GM12878 (cell line): ENCODE measurements around the gene SORCS2. TPM values are rescaled to one million over a fixed set of nuclear protein-coding genes. Genes with fewer than 3 reads are reported as not detected.

Experiments
- ATAC-seq: fragments of 200-7000 bp; cut with Tn5 transposase; 3 replicates; pipeline ENCODE4 v1.9.1; 2020; ENCODE audit warnings: mild to moderate bottlenecking, moderate library complexity
- BruUV-seq: library from RNA; stranded (reverse); fragments of 400-500 nt; replicated peaks from 2 replicates; lab custom pipeline; 2021; lab: Mats Ljungman, UMichigan
- CTCF ChIA-PET: fragments of 300-600 bp; sonication (Branson Sonifier 250); formaldehyde crosslinking; extraction: SDS; loops from one replicate; lab custom pipeline; 2021; ENCODE audit warnings: inconsistent platforms; lab: Yijun Ruan, JAX
- POLR2A ChIA-PET: fragments of 350-600 bp; formaldehyde crosslinking; extraction: SDS; loops from one replicate; lab custom pipeline; 2021; ENCODE audit warnings: inconsistent platforms; lab: Charles Lee
- RAD21 ChIA-PET: fragments of 300-600 bp; sonication (Branson Sonifier 250); formaldehyde crosslinking; loops from one replicate; lab custom pipeline; 2023; ENCODE audit warnings: antibody characterized with exemption; ENCODE audit not compliant: unreplicated experiment; lab: Charles Lee
- SMC1A ChIA-PET: fragments of 300-600 bp; sonication (Branson Sonifier 250); formaldehyde crosslinking; loops from one replicate; lab custom pipeline; 2023; ENCODE audit not compliant: unreplicated experiment, uncharacterized antibody; lab: Charles Lee
- DNase-seq: peaks from one replicate; pipeline ENCODE4 v3.0.0-alpha.2; 2011; ENCODE audit warnings: low read depth, low spot score
- FAIRE-seq: peaks from 3 replicates; lab custom pipeline; 2011; peaks lifted over from hg19 to GRCh38; lab: Jason Lieb, UNC
- H2AFZ ChIP-seq: 2 replicates; pipeline ENCODE4 v1.6.0; 2011; ENCODE audit warnings: low read depth, low read length, control low read depth; ENCODE audit not compliant: control insufficient read depth
- H3K27ac ChIP-seq: 2 replicates; pipeline ENCODE4 v1.5.1; 2011; ENCODE audit warnings: control low read depth; ENCODE audit not compliant: control insufficient read depth, insufficient read depth
- H3K27me3 ChIP-seq, 2 experiments: replicated peaks in 1 of 2; 2 replicates each; pipeline versions ENCODE4 v1.6.0 to v1.6.1; 2011; ENCODE audit warnings: low read length in 1 of 2; ENCODE audit not compliant: control insufficient read depth in 2 of 2, insufficient read depth in 2 of 2
- H3K36me3 ChIP-seq, 2 experiments: 2 replicates each; pipeline ENCODE4 v1.5.1; 2011; ENCODE audit warnings: low read length in 1 of 2; ENCODE audit not compliant: control insufficient read depth in 2 of 2, insufficient read depth in 2 of 2
- H3K4me1 ChIP-seq: 2 replicates; pipeline ENCODE4 v1.6.1; 2011; ENCODE audit warnings: mild to moderate bottlenecking, low read length, moderate library complexity, mixed read lengths; ENCODE audit not compliant: control insufficient read depth, insufficient read depth
- H3K4me2 ChIP-seq: 2 replicates; pipeline ENCODE4 v1.6.0; 2011; ENCODE audit warnings: control low read depth; ENCODE audit not compliant: control insufficient read depth, insufficient read depth
- H3K4me3 ChIP-seq: fragments of 200-600 bp; sonication (generic); 2 replicates; pipeline ENCODE4 v1.5.1; 2016
- H3K79me2 ChIP-seq: 2 replicates; pipeline ENCODE4 v1.6.0; 2011; ENCODE audit warnings: low read length; ENCODE audit not compliant: control insufficient read depth, insufficient read depth
- H3K9ac ChIP-seq: 2 replicates; pipeline ENCODE4 v1.8.0; 2011; ENCODE audit warnings: low read length, control low read depth, mixed read lengths; ENCODE audit not compliant: control insufficient read depth, insufficient read depth
- H3K9me3 ChIP-seq: replicated peaks from 3 replicates; pipeline ENCODE4 v1.5.1; 2011; ENCODE audit warnings: mild to moderate bottlenecking, low read length; ENCODE audit not compliant: control insufficient read depth, insufficient read depth
- H4K20me1 ChIP-seq: 2 replicates; pipeline ENCODE4 v1.6.0; 2011; ENCODE audit not compliant: control insufficient read depth, insufficient read depth
- EED ChIP-seq: sonication (generic); IDR thresholded peaks from 2 replicates; pipeline ENCODE4 v1.6.1; 2016; ENCODE audit warnings: antibody characterized with exemption, low read depth
- HDAC2 ChIP-seq: fragments of 200-600 bp; sonication (generic); IDR thresholded peaks from 2 replicates; pipeline ENCODE4 v1.6.1; 2017
- NFXL1 ChIP-seq: fragments of 450-650 bp; IDR thresholded peaks from 2 replicates; pipeline ENCODE4 v1.6.1; 2017; ENCODE audit warnings: antibody characterized with exemption, mild to moderate bottlenecking, borderline replicate concordance
- NFYA ChIP-seq: IDR thresholded peaks from 2 replicates; pipeline ENCODE4 v1.6.1; 2011; ENCODE audit warnings: low read depth, mild to moderate bottlenecking, low read length, improper control_type of control experiment, borderline replicate concordance
- PAX8 ChIP-seq: fragments of 450-650 bp; IDR thresholded peaks from 2 replicates; pipeline ENCODE4 v1.6.1; 2017; ENCODE audit warnings: mild to moderate bottlenecking, moderate library complexity
- POLR2AphosphoS5 ChIP-seq: IDR thresholded peaks from 2 replicates; pipeline ENCODE4 v1.6.1; 2011; ENCODE audit warnings: mild to moderate bottlenecking, low read length, inconsistent platforms
- ZNF217 ChIP-seq: fragments of 450-650 bp; IDR thresholded peaks from 2 replicates; pipeline ENCODE4 v1.6.1; 2017; ENCODE audit warnings: antibody characterized with exemption, mild to moderate bottlenecking
- ZNF274 ChIP-seq: IDR thresholded peaks from one replicate; pipeline ENCODE4 v1.8.0; 2011; ENCODE audit not compliant: insufficient read length, insufficient read depth
- ZNF592 ChIP-seq: fragments of 450-650 bp; IDR thresholded peaks from 2 replicates; pipeline ENCODE4 v1.6.1; 2017; ENCODE audit warnings: mild to moderate bottlenecking, moderate library complexity
- WGBS: methylation state at CpG from one replicate; pipeline ENCODE4 v1.1.6; 2016; ENCODE audit warnings: low lambda C conversion rate; ENCODE audit not compliant: insufficient replicate concordance, insufficient coverage; ENCODE audit errors: missing lambda C conversion rate; 5-methylcytosine and 5-hydroxymethylcytosine counted together
- in situ Hi-C: fragments of 300-500 bp; cut with MboI; formaldehyde crosslinking; loops from 9 replicates; pipeline ENCODE4 v1.14.3; 2018; ENCODE audit warnings: mixed read lengths
- intact Hi-C: fragments of 100-400 bp; cut with micrococcal nuclease; formaldehyde crosslinking; loops from one replicate; pipeline ENCODE4 v1.14.2; 2022; ENCODE audit not compliant: unreplicated experiment
- polyA plus RNA-seq, 11 experiments: library from polyadenylated mRNA; depleted of rRNA in 4 of 11; unstranded in 6 of 11; stranded (reverse) in 5 of 11; fragments of >200 nt; fragmentation: Nextera tagmentation in 4 of 11; fragmentation: Illumina TruSeq in 1 of 11; extraction: Ambion mirVana in 4 of 11; extraction: Trizol in 1 of 11; gene quantifications; 1 replicate in 1 of 11; 2 replicates in 10 of 11; pipeline versions ENCODE4 v1.2.1 to v1.2.3, GENCODE V29; 2011 to 2016; ENCODE audit warnings: inconsistent platforms in 2 of 11, missing spikeins in 2 of 11, low read depth in 1 of 11
- total RNA-seq, 4 experiments: library from RNA; depleted of rRNA in 3 of 4; stranded (reverse); fragments of >200 nt in 3 of 4; fragmentation: Illumina TruSeq in 1 of 4; extraction: Trizol in 1 of 4; gene quantifications; 2 replicates each; pipeline versions ENCODE4 v1.2.1 to v1.2.3, GENCODE V29; 2013 to 2021

SORCS2 gene
- total and polyA plus RNA-seq, 10 of the 15 experiments (the other 5 are each of a cell fraction or from before 2014, with no cell fraction given), result 0.01 to 0.15 (median 0.05) TPM; not detected in 5

- TF ChIP-seq ZNF592 (no peak), NFYA (no peak), PAX8 (no peak), POLR2AphosphoS5 (no peak), NFXL1 (no peak)
- TF ChIP-seq, all 136 proteins: peak for 0
Measured at GRCh38 chr4:7207628-7208231, 15.4 kb downstream of the SORCS2 start (continued).

GRCh38 chr4:7208509-7209451 lies 16.4 kb downstream of the SORCS2 start:
- H3K36me3 ChIP-seq, result no peaks in the 10 kb centered on the region
- BruUV-seq, result no TSS peak
- ATAC-seq, result no peak
- H3K4me3 ChIP-seq, result no peak overlapping the region
- ChIA-PET CTCF (no interaction called here), RAD21 (no interaction called here), POLR2A (no interaction called here), SMC1A (no interaction called here)
- no peak overlapping the region for H2AFZ ChIP-seq
- no peaks in the 10 kb centered on the region for H4K20me1 ChIP-seq
- no peak for FAIRE-seq
- H3K9me3 ChIP-seq, result no peaks in the 10 kb centered on the region
- no peak overlapping the region for H3K27ac ChIP-seq
- WGBS, result 16% methylated on average over 21 of the region's 21 CpGs
- in situ Hi-C loops, result no loop called here
- no peak overlapping the region for H3K4me2 ChIP-seq
- intact Hi-C loops, result no loop called here
- TF ChIP-seq ZNF274 (no peak), EED (no peak), ZNF217 (no peak), HDAC2 (no peak)
- H3K4me1 ChIP-seq, result no peaks in the 10 kb centered on the region
- H3K79me2 ChIP-seq, result no peaks in the 10 kb centered on the region
- DNase-seq, result no peak
- peaks cover 0 to 3% of the 10 kb centered on the region in 2 experiments; a peak in 2 of 4 replicates for H3K27me3 ChIP-seq
- H3K9ac ChIP-seq, result no peak overlapping the region
